Nucleus accumbens (tissue), 56 donors: Measurements from ENCODE around the gene TRIM65.
"Not testable (repeated sequence)": the region's sequence is repeated elsewhere in the genome, so short reads cannot be mapped to it uniquely, and the experiment has no call there.

Experiments
- DNase-seq, 56 donors: peaks; one replicate each; lab custom pipeline; 2025; lab: John Stamatoyannopoulos, UW

Gene TRIM65

DNA sequence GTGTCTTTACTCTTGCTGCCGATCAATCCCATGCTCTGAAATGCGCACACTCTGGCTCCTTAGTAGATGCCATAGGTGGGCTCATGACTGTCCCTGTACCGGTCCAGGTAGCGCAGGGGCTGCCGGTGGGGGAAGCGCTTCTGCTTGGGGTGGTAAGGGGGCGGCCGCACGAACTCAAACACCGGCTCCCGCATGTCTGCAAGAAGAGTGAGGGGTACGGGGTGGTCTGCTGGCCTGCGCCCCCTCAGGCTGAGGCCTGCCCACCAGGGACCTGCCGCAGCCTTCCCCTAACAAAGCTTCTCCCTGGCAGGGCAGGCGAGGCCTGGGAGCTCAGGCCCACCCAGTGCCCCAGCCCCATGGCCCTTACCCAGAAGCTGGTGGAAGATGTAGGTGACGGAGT lies 2.0 kb upstream of the TRIM65 start:
- no peak for DNase-seq

GRCh38 chr17:75898065-75898464 lies 1.3 kb upstream of the TRIM65 start:
- DNase-seq, result no peak

GRCh38 chr17:75897160-75898019 lies 639 bp upstream of the TRIM65 start:
- DNase-seq, result peak in 5 of 56 donors; percentile 38 to 58 (median 50)

DNA sequence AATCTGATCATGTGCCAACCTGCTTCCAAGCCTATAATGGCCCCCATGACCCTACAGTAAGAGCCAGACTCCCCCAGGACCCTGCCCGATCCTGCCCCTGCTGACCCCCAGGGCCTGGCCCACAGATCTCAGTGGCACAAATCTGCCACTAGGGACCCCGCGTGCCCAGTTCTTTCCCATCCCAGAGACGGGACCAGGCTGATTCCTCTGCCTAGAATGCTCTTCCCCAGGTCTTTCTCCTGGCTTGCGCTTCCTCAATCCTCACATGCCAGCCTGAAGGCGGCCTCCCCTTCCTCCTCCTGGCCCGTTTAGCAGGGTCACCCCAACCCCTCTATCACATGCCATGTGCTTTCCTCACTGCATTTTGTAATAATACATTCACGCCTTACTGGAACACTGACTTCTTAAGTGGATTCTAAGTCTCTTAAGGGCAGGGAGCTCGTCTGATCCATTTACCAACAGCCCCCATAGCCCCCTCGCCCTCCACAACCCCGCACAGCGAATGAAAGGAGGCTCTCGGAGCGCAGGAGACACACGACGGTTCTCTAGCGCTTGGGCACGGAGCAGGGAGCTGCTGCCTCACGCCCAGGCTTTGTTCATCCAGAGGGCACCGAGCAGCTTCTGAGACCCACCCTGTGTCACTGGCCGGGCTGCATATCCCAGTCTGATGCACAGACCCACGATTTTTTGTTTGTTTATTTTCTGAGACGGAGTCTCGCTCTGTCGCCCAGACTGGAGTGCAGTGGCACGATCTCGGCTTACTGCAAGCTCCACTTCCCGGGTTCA lies 1.2 kb downstream of the TRIM65 start:
- DNase-seq, result no peak

DNA sequence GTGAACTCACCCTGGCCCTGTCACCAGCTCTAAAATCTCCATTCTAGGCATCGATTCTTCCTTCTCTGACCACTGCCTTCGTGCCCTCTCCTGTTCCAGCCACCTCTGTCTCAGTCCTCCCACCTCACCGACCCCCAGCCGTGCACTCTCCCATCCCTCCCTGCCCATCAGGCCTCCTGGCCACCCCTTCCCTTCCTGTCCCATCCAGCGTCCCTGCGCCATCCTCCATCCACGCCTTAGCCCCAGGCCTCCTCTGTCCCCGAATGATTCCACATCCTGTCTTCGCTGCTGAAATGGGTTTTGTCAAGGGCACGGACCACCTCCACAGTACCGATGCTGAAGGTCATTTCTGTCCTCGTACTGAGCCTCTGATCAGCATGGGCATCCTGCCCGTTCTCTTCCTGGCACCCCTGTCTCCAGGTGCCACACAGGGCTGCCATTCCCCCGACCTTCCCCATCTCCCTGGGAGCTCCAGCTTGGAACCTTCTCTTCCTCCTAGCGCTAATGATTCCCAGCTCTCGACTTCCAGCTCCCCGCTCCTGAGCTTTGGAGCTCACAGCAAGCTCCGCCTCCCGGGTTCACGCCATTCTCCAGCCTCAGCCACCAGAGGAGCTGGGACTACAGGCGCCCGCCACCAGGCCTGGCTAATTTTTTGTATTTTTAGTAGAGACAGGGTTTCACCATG lies 2.6 kb downstream of the TRIM65 start:
- DNase-seq, result no peak

DNA sequence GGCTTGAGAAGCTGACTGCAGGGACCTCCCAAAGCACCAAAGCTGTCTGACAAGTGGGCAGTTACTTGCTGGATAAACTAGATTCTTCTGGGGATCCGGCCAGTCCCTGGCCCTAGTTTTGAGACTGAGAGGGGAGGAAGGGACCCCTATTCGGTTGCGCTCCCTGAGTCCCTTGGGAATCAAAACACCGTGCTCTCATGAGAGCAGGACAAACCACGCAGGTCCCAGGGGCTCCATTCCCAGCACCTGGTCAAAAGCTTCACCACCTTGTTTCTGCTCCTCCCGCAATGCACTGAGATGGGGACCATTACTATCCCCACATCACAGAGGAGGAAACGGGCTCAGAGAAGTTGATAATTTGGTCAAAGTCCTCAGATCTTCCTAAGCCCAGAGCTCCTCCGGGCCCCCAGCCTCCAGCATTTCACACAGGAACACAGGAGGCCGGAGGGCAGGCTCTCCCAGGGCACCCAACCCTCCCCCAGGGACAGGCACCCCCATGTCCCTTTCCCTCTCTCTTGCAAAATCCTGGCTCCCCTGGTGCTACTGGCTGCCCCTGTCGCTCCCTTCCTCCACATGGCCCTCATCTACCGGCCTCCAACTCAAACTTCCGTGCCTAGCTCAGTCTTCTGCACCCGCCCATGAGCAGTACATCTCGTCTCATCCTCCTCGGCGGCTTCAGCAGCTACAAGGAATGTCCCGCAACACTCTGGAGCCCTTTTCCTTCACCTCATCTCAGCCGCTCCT lies 3.3 kb downstream of the TRIM65 start:
- DNase-seq, result no peak

DNA sequence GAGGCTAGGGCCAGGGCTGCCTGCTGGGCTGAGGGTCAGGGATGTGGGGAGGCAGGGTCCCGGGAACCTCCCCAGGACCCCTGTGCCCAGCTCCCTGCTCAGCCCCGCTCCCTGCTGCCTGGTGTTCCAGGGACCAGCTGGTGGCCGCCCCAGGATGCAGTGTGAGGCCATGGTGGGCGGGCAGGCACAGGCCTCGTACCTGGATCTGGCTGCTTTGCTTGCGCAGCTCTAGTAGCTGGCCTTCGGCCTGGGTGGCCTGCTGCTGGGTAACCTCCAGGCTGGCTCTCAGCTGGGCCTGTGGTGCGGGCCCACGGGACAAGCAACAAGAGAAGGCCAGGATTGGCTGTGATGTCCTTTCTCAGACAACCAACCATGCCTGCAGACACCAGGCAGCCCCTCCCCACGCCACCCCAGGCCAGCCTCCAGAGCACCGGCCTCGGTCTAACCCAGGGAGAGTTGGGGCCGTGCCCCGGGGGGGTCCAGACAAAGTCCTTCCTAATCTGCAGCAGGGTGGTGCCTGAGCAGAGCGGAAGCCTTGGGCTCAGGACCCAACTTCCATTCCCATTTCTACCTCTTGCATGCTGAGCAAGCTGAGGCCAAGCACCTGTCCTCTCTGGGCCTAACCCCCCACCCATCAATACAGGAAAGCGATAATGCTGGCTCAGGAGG lies 4.1 kb downstream of the TRIM65 start:
- DNase-seq, result peak in 19 of 56 donors; percentile 13 to 65 (median 42)

- no peak for DNase-seq
These were observed 4.9 kb downstream of the TRIM65 start for GRCh38 chr17:75891605-75892555.

GRCh38 chr17:75891022-75891604 lies 5.6 kb downstream of the TRIM65 start:
- DNase-seq, result no peak

GRCh38 chr17:75889454-75889853 lies 7.3 kb downstream of the TRIM65 start:
- DNase-seq, result no peak

GRCh38 chr17:75888484-75888883 lies 8.3 kb downstream of the TRIM65 start:
- no peak for DNase-seq

DNA sequence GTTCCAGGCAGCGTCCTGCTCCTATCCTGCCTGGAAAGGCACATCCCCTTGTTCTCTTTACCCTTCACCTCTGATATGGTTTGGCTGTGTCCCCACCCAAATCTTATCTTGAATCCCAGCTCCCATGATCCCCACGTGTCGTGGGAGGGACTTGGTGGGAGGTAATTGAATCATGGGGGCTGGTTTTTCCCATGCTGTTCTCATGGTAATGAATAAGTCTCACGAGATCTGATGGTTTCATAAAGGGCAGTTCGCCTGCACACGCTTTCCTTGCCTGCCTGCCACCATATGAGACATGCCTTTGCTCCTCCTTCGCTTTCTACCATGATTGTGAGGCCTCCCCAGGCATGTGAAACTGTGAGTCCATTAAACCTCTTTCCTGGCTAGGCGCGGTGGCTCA lies 10.9 kb downstream of the TRIM65 start:
- DNase-seq, result not testable (repeated sequence)

DNA sequence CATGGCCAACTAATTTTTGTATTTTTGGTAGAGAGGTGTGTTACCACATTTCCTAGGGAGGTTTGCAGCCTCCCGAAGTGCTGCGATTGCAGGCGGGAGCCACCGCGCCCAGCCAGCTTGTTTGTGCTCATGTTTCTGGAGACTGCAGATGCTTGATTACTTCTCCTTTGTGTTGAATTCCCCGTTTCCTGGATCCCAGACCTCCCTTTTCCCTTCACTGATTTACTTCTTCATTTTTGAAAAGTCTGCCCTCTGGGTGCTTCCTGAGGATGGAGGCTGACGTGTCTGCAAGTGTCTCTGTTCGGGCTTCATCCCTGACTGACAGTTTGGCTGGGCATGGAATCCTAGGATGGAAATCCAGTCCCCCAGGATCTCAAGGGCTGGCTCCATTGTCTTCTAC lies 11.3 kb downstream of the TRIM65 start:
- DNase-seq, result no peak

- no peak for DNase-seq
These were observed 14.9 kb downstream of the TRIM65 start for GRCh38 chr17:75881678-75882454.

DNA sequence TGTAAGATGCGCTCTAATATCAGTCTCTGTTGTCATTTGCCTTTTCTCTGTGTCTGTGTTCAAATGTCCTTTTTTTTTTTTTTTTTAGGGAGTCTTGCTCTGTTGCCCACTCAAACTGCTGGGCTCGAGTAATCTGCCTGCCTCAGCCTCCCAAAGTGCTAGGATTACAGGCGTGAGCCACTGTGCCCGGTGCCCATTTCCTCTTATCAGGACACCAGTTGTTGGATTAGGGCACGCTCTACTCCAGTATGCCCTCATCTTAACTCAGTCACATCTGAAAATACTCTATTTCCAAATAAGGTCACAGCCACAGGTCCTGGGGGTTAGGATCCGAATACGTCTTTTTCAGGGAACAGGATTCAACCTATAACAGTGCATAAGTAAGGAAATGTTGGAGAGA lies 16.5 kb downstream of the TRIM65 start:
- DNase-seq, result no peak

- peak in 45 of 56 donors; percentile 17 to 76 (median 52) for DNase-seq
These were observed 18.4 kb downstream of the TRIM65 start, which contains the start of gene TRIM47 for GRCh38 chr17:75878174-75878998. Gene TRIM47 (minus strand): TSS chr17:75878581. CDS start chr17:75878548, 33 bp downstream.
